NCI-H446 treated with DMSO at 0.1 percent for 48 hours (cell line): ENCODE data around the gene DISP2.

Experiments
- DNase-seq: peaks from one replicate; lab custom pipeline; 2025; lab: John Stamatoyannopoulos, UW

The DISP2 gene

DNA sequence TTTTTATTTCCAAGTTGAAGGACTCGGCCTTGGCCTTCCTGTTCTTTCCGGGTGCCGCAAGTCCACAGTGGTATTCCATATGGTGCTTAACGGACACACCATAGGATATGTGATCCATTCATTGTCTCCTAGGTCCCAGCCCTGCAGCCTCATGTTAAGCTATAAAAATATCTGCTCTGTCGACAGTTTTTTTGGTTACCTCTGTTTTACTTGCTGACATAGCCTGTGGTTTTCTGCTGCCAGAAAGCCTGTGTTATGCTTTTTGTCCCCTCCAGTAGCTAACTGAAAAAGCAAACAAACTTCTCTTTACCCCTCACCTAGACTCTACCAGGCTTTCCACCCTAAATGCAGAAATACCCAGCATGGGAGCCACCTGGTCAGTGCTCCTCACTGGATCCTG lies 29.3 kb upstream of the DISP2 start:
- no peak for DNase-seq

DNA sequence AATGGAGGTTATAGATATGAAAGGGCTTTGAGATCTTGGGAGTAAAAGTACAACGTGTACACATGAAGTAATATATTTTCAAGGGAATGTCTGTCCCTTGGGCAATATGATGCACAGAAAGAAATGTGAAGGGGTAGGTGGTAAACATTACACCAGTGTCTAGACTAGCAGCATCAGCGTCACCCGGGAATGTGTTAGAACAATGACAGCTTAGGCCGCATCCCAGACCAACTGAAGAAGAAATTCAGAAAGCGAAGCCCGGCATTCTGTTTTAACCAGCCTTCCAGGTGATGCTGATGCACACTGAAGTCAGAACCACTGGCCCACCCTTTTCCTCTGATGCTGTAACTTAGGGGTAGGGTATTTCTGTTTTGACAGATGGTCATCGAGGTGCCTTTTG lies 28.2 kb upstream of the DISP2 start:
- no peak for DNase-seq

DNA sequence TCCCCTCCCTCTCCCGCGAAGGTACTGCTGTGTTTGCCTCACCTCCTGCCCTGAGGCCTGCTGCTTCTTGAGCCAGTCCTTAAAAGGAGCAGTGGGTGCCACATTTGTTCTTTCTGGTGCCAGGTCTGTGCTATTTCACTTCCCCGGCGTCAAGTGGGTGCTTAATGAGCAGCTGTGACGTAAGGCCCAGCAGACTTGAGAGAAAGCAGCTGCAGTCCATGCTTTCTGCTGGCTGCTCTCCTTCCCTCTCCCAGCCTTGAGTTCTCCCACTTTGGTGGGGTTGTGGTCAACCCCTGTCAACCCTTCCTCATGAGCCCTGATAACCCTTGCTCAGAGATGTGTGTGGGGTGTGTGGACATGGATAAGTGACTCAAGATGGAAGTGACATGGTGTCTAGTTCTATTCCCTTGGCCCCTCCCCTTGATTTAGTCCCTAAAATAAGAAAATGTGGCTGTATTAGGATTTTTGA lies 27.6 kb upstream of the DISP2 start:
- no peak for DNase-seq

DNA sequence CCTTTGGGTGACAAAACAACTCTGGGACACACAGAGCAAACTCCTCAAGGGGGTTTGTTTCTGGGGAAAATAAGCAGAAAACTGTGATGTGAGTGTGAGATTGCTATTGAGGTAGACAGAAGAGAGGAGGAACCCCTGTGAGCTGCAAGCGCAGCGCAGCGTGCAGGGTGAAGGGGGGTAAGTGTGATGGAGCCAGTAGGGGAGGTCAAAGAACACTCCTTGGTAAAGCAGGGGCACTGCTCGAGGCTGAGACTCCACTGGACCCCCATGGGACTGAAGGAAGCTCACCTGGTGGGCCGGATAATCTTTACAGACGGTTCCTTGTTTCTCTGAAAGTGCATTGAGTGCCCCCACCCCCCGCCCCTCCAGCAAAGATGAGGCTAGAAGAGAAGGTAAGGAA lies 27.0 kb upstream of the DISP2 start:
- no peak for DNase-seq

DNA sequence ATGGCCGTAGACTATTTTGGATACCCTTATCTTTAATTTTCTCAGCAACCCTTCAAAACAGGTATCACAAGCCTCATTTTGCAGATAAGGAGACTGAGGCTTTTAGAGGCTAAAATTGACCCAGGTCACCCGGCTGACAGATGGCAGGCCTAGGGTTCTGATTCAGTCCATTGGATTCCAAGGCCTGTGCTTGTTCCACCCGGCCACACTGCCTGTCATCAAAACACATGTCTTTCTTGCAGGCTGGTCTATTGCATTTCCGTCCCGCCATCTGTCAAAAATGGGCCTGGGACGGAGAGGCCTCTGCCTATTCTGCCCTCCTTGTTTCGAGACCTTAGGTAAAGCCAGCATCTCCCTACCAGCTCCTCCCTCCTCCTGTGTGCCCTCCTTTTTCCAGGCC lies 26.4 kb upstream of the DISP2 start:
- no peak for DNase-seq

DNA sequence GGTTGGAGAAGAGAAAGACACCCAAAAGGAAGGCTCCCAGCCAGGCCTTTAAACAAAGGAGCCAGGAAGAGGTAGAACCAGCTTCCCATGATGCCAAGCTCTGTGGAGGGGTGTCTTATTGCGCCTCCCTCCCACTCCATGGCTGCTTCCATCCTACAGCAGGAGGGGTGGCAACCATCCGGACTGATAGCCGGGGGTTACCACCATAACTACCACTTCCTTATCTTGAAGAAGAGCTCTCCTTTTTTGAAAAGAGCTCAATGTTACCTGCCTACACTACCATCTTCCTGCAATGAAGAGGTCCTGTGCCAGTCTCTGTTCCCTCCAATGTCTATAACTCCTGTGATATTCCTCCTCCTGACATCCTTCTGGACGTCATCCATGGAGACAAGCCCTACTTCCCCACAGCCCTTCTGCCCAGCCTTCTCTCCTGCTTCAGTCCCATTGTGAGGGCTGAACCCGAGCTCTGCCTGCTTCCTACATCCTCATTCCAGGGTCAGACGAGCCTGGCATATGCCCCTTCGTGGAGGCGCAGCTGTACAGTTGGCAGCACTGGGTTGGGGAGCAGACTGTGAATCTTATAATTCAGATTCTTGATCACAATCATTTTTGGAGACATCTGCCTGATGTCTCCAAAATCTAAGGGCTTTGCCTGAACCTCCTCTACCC lies 25.8 kb upstream of the DISP2 start:
- no peak for DNase-seq

DNA sequence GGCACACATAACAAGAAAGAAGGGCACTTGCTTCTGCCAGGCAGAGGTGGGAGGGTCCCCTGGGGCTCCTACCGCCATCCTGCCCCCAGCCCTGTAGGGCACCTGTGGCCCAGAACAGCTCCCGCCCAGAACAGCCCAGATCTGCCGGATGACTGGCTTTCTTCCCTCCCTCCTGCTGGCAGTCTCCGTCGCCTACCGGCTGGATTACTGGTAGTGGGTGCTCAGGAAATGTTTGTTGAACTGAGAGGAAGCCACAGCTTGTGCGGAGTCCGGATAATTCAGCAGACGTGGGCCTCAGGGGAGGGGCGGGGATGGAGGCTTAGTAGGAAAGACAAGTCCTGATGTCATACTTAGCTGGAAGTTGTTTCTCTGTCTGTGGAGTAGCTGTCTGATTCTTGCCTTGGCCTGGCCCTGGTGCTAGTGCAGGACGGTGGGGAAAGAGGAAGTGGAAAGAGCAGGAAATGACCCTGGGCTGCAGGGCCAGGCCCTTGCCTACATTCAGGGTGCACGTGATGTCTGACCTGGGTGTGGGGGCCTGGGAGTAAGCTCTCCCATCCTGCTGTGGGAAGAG lies 24.0 kb upstream of the DISP2 start:
- DNase-seq, result no peak

DNA sequence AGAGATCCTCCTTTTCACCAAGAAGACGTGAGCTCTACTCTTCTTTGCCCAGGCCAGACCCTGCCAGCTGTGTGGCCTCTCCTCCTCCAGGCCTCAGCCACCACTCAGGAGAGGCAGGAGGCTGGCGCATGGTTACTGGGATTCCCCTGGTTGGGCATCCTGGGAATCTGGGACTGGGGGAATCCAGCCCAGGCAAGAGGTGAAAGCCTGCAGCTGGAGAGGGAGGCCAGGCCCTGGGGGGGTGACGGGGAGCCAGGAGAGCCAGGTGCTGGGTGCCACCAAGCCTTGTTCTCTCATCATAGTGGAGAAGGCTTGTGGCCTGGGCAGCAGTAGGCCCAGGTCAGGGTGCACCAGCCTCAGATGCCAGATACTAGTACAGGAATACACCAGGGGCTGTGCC lies 23.5 kb upstream of the DISP2 start:
- no peak for DNase-seq

DNA sequence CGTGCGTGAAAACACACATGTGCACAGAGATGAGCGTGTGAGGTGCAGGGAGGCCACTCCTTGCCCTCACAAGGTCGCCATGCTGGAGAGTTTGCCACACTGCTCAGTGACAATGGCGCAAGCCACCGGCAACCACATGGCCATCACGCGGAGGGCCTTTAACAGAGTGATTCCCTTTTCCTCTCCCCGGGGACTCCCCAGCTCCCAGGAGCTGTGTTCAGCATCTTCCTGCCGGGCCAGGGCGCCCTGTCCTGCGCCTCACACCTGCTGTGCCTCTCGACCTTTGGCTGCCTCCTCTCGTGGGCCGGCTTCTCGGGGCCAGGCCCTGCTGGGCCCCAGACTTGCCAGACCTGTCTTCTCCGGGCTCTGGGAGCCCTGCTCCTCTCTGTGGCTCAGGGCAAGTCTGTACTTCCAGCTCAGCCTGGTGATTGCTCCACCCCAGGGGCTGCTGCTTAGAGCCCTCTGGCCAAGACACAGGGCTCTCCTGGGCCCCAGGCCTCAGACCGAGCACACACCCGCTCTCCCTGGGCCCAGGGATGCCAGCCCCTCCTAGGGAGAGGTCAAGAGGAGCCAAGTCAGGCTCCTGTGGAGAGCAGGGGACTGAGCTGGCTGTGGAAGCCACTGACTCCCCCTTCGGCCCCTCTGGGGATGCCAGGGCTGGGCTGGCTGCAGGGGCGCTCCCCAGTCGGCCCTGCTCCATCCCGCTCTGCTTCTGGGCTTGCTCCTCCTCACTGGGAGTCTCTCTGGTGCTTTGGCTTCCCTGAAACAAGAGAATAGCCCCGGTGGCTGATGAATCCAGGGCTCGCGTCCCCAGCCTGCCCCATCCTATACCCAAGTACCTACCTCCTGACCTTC lies 22.9 kb upstream of the DISP2 start:
- no peak for DNase-seq

DNA sequence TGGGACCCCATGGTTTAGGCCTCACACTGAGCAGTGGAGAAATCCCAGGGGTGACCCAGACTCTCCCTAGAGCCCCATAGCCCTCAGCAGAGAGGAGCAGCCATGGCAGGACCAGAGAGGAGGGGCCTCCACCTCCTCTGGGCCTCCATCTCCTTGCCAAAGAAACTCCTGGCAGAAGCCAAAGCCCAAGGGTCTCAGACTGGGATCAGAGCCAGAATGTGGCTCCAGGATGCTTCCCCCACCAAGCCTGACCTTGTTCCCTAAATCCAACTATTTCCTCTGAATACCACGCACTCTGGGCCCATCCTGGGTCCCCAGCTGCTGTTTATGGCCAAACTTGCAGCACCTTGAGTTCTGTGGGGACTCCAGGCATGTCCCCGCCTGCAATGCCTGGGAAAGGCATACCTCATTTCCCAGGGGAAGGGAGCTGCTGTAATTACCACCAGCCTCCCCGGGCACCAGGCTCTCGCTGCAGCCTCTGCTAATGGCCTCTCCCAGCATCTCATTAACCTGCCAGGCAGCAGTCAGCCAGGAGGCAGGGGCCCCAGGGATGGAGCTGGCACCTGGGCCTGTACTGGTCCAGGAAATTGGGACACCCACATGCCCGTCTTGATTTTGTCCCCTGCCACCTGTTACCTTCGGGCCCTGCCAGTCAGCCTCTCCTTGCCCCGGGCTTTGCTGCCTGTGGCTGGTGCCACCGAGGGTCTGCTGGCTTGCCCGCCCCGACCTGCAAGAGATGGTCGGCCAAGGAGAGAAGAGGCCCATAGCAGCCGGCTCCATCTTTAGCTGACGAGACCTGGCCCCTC lies 21.9 kb upstream of the DISP2 start:
- DNase-seq, result peak; percentile 59

DNA sequence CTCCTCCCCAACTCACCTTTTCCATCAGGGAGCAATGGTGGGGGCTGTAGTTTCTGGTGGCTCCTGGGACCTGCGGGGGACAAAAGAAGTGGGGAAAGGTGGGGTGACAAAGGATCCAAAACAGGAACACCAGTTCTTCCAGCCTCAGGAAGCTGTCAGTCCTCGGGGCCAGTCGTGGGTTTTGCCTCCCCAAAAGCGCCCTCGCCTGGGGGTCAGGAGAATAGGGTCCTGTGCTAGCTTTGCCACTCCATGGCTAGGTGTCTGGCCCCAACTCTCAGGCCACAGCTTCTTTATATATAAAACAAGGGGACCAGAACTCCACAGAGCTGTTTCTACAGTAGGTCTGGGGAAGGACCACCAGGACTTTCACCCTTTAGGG lies 21.3 kb upstream of the DISP2 start:
- DNase-seq, result no peak

DNA sequence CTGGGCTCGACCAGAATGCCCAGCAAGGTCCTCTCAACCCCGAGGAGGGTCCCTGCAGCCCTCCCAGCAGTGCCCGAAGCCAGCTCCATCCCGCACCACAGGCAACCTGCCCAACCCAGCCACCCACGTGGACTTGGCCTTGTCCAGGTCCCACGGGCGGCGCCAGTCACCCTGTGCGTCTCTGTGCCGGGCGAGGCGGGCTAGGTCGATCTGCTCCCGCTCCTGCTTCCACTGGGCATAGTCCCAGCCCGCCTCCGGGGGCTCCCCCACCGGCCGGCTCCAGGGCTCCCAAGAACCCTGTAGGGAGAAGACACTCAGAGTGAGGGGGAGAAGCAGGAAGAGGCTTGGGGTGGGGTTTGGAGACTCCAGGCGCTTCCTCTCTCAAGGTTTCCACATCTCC lies 20.4 kb upstream of the DISP2 start:
- no peak for DNase-seq

DNA sequence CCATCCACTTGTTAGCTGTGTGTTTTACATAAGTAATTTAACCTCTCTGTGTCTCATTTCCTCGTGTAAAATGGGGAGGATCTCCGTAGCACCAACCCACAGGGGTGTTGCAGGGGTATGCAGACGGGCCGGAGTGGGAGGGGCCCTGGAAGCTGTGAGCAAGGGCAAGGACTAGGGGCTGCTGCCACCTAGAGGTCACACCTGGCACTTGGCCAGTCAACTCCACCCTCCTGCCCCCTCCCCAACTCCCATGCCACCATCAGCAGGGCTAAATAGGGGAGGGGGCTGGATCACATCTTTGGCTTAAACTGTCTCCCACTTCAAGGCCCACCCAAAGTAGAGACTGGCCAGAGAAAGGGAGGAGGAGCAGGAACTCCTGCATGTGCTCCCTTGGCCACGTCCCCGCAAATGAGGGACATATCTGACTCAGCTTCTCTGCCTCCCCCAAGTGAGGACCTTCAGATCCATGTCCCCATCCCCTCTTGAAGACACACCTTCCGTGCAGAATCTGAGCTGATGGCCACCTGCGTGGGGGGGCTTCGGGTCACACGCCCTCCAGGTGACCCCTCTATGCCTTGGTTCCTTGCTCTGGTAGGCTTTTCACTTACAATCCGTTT lies 19.9 kb upstream of the DISP2 start:
- no peak for DNase-seq

DNA sequence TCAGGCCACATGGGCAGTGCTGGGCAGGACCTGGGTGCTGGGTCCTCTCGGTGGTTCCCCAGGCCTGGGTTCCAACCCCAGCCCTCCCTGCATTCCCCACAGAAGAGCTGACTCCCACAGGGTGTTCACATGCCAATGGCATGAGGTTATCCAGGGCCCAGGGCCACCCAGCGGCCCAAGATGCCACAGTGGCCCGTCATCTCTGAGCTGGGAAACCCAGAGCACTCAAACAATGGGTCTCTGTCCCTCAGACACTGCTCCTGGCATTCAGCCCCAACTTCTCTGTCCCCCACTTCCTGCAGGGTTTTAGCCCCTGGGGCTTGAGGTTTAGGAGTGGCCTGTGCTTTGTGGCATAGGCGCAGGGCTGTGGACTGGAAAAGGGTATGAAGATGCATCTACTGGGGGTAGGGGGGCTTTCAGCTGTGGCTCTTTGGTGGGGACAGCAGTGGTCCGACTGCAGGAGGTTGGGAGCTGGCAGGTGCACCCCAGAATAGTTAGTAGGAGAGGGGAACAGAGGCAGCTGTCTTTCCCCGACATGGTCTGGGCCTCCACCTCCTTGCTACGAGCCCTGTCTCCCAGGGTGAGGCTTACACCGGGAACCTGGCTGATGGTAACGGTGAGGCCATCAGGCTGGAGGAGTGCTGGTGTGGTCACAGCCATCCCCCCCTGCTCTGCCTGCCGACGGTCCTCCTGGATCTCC lies 18.9 kb upstream of the DISP2 start:
- no peak for DNase-seq

DNA sequence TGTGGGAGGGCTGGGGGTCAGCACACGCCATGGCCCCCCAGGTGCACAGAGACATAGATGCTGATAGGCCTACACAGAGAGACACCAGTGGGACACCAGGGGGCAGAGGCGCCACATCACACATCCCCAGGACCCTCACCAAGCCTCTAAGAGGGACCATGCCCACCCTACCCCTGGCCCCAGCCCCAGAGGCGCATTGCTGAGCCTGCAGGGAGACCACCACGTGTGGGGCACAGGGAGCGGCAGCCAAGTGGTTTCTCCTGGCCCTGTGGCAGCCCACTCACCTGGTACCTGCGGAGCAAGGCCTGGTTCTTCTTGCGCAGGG lies 18.4 kb upstream of the DISP2 start:
- no peak for DNase-seq

DNA sequence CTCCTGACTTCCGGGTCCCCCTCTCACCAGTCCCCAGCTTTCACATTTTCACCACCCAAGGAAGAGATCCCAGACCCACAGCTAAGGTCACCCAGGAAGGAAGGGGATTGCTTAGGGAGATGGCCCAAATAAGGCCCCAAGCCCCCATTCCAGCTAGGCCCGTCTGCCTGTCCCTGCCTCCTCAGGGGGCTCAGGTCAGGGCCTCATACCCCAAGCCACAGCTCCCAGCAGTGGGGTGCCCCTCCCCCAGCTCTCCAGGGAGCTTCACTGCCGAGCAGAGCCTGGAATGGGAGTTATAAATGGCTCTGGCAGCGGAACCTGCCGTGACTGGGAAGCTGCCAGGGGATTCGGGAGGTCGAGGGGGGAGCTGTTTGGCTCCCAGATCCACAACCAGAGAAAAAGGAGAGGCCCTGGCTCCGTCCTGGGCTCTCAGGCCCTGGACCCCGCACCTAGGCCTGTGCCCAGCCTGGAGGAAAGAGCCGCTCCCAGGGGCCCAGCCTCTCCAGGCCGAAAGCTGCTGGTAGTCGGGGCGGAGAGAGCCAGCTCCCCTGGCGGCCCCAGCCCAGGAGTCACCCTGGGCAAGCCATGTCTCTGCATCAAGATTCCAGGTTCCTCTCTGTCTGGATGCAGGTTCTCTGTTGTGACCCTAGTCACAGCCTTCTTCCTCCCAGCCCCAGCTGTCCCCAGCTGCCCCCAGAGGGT lies 17.8 kb upstream of the DISP2 start:
- DNase-seq, result peak; percentile 25

DNA sequence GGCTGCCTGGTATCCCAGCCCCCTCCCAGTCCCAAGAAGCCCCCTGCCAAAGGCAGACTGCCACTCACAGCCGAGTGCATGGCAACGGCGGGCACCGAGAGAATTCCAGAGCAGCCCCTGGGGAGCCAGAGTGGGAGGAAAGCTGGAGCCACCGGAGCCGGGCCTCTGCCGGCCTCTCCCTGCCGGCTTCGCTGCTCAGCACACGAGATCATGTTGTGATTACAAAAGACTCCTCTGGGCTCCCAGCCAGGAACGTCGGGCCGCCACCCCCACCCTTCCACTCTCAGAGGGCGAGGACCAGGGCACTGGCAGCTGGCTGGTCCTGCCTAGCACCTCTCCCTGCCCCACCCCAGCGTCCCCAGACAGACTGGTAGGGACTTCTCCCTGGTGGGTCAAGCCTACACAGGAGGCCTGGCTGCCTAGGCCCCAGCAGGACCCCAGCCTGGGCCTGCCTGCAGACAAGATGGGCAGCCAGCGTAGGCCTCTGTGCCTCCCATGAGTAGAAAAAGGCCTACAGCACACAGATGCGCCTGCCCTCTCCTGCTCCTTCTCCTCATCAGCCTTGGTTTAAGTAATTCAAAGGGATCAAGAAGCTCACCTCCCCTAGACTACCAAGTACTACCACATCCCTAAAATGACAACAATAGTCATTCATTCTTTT lies 17.1 kb upstream of the DISP2 start, which contains the start of gene CCDC9B:
Gene CCDC9B, minus strand, starts transcription at position 200 of the 661 bp plus-strand sequence. Its CDS starts 120 bp downstream, at position 80.
- DNase-seq, result peak; percentile 58

DNA sequence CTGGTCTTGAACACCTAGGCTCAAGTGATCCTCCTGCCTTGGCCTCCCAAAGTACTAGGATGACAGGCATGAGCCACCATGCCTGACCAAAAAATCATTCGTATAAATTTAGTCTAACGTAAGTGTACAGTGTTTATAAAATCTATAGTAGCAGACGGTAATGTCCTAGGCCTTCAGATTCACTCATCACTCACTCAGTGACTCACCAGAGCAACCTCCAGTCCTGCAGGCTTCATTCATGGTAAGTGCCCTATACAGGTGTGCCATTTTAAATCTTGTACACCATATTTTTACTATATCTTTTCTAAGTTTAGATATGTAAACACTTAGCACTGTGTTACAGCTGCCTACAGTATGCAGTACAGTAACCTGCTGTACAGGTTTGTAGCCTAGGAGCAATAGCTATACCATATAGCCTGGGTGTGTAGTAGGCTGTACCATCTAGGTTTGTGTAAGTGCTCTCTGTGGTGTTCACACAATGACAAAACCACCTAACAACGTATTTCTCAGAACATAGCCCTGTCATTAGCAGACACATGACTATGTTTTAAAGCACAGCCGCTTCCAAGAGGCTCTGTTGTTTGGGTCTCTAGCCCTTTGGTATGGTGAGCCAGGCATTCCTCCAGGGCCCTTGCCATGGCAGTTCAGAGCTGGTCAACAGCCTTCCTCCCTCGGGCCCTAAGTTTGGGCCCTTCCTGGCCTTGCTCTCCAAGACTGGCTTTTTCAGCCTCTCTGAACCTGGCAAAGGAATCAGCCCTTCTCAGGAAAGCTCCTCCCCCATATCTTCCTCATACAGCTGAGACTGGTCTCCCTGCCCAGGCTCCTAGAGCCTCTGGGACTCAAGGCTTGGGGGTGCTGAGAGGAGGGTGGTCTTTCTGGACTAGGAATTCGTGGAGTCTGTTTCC lies 15.4 kb upstream of the DISP2 start:
- no peak for DNase-seq

DNA sequence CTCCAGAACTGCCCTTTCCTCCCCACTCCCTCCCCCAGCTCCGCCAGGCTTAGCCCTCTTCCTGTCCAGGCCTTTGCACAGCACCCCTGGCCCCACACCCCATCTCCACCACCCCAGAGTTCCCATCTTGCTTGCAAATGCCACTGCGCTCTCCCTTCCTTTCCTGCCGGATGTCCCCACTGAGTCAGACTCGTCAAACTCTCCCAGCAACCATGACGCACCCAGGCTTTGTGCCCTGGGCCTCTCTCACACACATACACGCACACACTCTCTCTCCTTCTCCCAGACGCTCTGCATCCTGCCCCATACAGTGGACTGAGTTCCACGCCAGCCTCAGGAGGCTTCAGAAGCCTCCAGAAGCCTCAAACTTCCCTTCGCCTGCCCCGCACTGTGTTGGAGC lies 14.5 kb upstream of the DISP2 start:
- no peak for DNase-seq
